PC-9 (cell line): ENCODE results near the gene CYP17A1. TPM values are rescaled to one million over a fixed set of nuclear protein-coding genes. Genes with fewer than 3 reads are reported as not detected.
"Not testable (repeated sequence)": the region's sequence is repeated elsewhere in the genome, so short reads cannot be mapped to it uniquely, and the experiment has no call there.

Experiments
- BruUV-seq: library from RNA; stranded (reverse); fragments of 400-500 nt; replicated peaks from 2 replicates; lab custom pipeline; 2021; lab: Mats Ljungman, UMichigan
- CTCF ChIA-PET: fragments of 300-600 bp; sonication (Branson Sonifier 250); formaldehyde crosslinking; loops from one replicate; lab custom pipeline; 2022; ENCODE audit warnings: antibody characterized with exemption; lab: Charles Lee
- POLR2A ChIA-PET: fragments of 300-600 bp; sonication (Branson Sonifier 250); formaldehyde crosslinking; loops from one replicate; lab custom pipeline; 2022; ENCODE audit warnings: antibody characterized with exemption; ENCODE audit not compliant: unreplicated experiment; lab: Charles Lee
- DNase-seq, 2 experiments: peaks; one replicate each; pipeline versions ENCODE4 v3.0.0 to v3.0.0-alpha.2; 2015 to 2022; ENCODE audit warnings: mixed read lengths in 1 of 2
- H2AFZ ChIP-seq: fragments of 200-600 bp; sonication (generic); 2 replicates; pipeline ENCODE4 v1.8.1; 2017; ENCODE audit warnings: antibody characterized with exemption
- H3F3A ChIP-seq: fragments of 200-600 bp; sonication (generic); 2 replicates; pipeline ENCODE4 v1.8.1; 2017; ENCODE audit warnings: antibody characterized with exemption, mild to moderate bottlenecking, low read depth; ENCODE audit not compliant: insufficient read depth
- H3K27ac ChIP-seq: fragments of 200-600 bp; sonication (generic); 2 replicates; pipeline ENCODE4 v1.6.1; 2016; ENCODE audit warnings: mixed run types
- H3K27me3 ChIP-seq: fragments of 200-600 bp; sonication (generic); 2 replicates; pipeline ENCODE4 v1.6.1; 2016; ENCODE audit warnings: low read depth, mixed run types; ENCODE audit not compliant: insufficient read depth
- H3K36me3 ChIP-seq: fragments of 200-600 bp; sonication (generic); 2 replicates; pipeline ENCODE4 v1.6.1; 2016; ENCODE audit warnings: low read depth, mixed run types
- H3K4me1 ChIP-seq: fragments of 200-600 bp; sonication (generic); replicated peaks from 2 replicates; pipeline ENCODE4 v1.6.1; 2016; ENCODE audit warnings: mixed run types; ENCODE audit not compliant: insufficient read depth
- H3K4me2 ChIP-seq: fragments of 200-600 bp; sonication (generic); 2 replicates; pipeline ENCODE4 v1.6.1; 2017; ENCODE audit warnings: mixed run types
- H3K4me3 ChIP-seq: fragments of 200-600 bp; sonication (generic); 2 replicates; pipeline ENCODE4 v1.6.1; 2016; ENCODE audit warnings: mixed run types
- H3K79me2 ChIP-seq: fragments of 200-600 bp; sonication (generic); 2 replicates; pipeline ENCODE4 v1.6.1; 2017; ENCODE audit warnings: low read depth, mixed run types
- H3K9me2 ChIP-seq: fragments of 200-600 bp; sonication (generic); 2 replicates; pipeline ENCODE4 v1.8.1; 2017; ENCODE audit warnings: mild to moderate bottlenecking; ENCODE audit not compliant: insufficient read depth
- H3K9me3 ChIP-seq: fragments of 200-600 bp; sonication (generic); 2 replicates; pipeline ENCODE4 v1.8.1; 2016; ENCODE audit warnings: low read depth; ENCODE audit not compliant: insufficient read depth
- H4K20me1 ChIP-seq: fragments of 200-600 bp; sonication (generic); 2 replicates; pipeline ENCODE4 v1.8.1; 2017; ENCODE audit not compliant: insufficient read depth
- EZH2 ChIP-seq: fragments of 200-600 bp; sonication (generic); IDR thresholded peaks from 2 replicates; pipeline ENCODE4 v1.8.0; 2017; ENCODE audit warnings: antibody characterized with exemption, low read depth
- intact Hi-C: fragments of 100-400 bp; cut with micrococcal nuclease; formaldehyde crosslinking; loops from one replicate; pipeline ENCODE4 v1.10.0; 2022; ENCODE audit not compliant: unreplicated experiment
- total RNA-seq: library from RNA; stranded (reverse); gene quantifications from 2 replicates; pipeline ENCODE4 v1.2.3, GENCODE V29; 2021
- TF ChIP-seq, protein P1 (sequence below): fragments of 200-600 bp; sonication (generic); conservative IDR thresholded peaks from 2 replicates; pipeline ENCODE4 v1.6.1; 2017; ENCODE audit warnings: mixed run types, antibody characterized with exemption, mild to moderate bottlenecking, moderate library complexity

Gene CYP17A1
- total RNA-seq, 1 experiment from 2014 or later, result not detected

DNA sequence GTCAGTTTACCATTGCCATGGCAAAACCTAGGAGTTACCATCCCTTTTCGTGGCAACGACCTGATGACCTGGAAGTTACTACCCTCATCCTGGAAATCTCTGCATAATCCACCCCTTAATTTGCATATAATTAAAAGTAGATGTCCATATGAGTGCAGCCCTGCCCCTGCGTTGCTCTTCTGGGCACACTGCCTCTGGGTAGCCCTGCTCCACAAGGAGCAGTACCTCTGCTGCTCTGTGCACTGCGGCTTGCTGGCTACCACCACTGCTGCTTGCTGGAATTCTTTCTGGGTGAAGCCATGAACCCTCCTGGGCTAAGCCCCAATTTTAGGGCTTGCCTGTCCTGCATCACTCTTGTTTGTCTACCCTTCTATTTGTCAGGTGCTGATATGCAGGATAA lies 12.5 kb downstream of the CYP17A1 start:
- no peaks in the 10 kb centered on the region for H3K9me3 ChIP-seq
- intact Hi-C loops, result no loop called here
- H3K79me2 ChIP-seq, result no peaks in the 10 kb centered on the region
- no peak overlapping the region for H3K4me2 ChIP-seq
- peaks cover 2% of the 10 kb centered on the region; the same call in 1 of the 2 replicates for H3K4me1 ChIP-seq
- H3K27me3 ChIP-seq, result no peaks in the 10 kb centered on the region
- CTCF ChIA-PET, result no interaction called here
- no peaks in the 10 kb centered on the region for H4K20me1 ChIP-seq
- H3F3A ChIP-seq, result no peaks in the 10 kb centered on the region
- no peaks in the 10 kb centered on the region for H3K9me2 ChIP-seq
- no peak overlapping the region for H2AFZ ChIP-seq
- H3K27ac ChIP-seq, result no peak overlapping the region
- no peak overlapping the region for H3K4me3 ChIP-seq
- no peak for DNase-seq
- H3K36me3 ChIP-seq, result no peaks in the 10 kb centered on the region
- no TSS peak for BruUV-seq
- no peak for TF ChIP-seq EZH2
- TF ChIP-seq, protein P1, sequence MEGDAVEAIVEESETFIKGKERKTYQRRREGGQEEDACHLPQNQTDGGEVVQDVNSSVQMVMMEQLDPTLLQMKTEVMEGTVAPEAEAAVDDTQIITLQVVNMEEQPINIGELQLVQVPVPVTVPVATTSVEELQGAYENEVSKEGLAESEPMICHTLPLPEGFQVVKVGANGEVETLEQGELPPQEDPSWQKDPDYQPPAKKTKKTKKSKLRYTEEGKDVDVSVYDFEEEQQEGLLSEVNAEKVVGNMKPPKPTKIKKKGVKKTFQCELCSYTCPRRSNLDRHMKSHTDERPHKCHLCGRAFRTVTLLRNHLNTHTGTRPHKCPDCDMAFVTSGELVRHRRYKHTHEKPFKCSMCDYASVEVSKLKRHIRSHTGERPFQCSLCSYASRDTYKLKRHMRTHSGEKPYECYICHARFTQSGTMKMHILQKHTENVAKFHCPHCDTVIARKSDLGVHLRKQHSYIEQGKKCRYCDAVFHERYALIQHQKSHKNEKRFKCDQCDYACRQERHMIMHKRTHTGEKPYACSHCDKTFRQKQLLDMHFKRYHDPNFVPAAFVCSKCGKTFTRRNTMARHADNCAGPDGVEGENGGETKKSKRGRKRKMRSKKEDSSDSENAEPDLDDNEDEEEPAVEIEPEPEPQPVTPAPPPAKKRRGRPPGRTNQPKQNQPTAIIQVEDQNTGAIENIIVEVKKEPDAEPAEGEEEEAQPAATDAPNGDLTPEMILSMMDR, result no peak
- POLR2A ChIA-PET, result no interaction called here

DNA sequence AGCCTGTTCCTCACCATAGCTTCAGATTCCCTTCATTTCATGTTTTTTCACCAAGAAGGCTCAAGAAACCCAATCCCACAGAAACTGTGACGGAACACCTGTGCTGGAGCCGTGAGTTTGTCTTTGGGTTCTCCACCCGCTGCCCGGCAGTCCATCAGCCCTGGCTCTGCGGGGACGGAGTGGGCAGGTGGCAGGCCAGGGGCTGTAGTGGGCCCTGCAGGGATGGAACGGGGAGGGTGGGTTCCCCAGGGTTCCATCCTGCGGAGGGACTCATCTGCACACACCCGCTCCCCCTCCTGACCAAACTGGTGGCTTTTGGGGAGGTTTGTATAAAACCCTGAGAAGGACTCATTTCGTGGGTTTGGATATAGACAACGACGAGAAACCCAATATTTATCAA lies 15.0 kb downstream of the CYP17A1 start:
- H3K27ac ChIP-seq, result no peak overlapping the region

DNA sequence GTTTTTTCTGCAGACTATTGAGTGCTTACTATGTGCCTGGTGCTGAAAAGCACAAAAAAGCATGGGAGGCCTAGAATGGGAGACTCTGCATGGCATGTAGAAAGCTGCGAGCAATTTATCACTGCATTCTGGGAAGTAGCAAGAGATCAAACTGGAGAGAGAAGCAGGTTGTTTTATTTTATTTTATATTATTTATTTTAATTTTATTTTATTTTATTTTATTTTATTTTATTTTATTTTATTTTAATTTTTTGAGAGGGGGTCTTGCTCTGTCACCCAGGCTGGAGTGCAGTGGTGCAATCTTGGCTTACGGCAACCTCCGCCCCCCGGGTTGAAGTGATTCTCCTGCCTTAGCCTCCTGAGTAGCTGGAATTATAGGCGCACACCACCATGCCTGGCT lies 17.2 kb downstream of the CYP17A1 start:
- H3K27me3 ChIP-seq, H2AFZ ChIP-seq, H3K36me3 ChIP-seq, BruUV-seq, POLR2A ChIA-PET, H3K79me2 ChIP-seq, DNase-seq, intact Hi-C loops, H3F3A ChIP-seq, H3K4me3 ChIP-seq, H3K9me3 ChIP-seq, H3K9me2 ChIP-seq, CTCF ChIA-PET, H4K20me1 ChIP-seq, H3K4me2 ChIP-seq, H3K27ac ChIP-seq: not testable (repeated sequence)
- peaks cover 19% of the 10 kb centered on the region for H3K4me1 ChIP-seq

More for the DNA sequence above, 15.0 kb downstream of the CYP17A1 start:
- Histone ChIP-seq H3K4me2 (no peak overlapping the region), H3K36me3 (no peaks in the 10 kb centered on the region), H4K20me1 (no peaks in the 10 kb centered on the region), H3K4me1 (peaks cover 19% of the 10 kb centered on the region), H3K9me2 (no peaks in the 10 kb centered on the region), H3K79me2 (no peaks in the 10 kb centered on the region), H3K4me3 (no peak overlapping the region), H3K27me3 (no peaks in the 10 kb centered on the region), H3K9me3 (no peaks in the 10 kb centered on the region), H2AFZ (no peak overlapping the region), H3F3A (no peaks in the 10 kb centered on the region)
- no peak for DNase-seq
- BruUV-seq, result no TSS peak
- TF ChIP-seq, protein P1, result no peak
- TF ChIP-seq EZH2, result no peak
- POLR2A ChIA-PET, result no interaction called here
- intact Hi-C loops, result no loop called here
- CTCF ChIA-PET, result no interaction called here

DNA sequence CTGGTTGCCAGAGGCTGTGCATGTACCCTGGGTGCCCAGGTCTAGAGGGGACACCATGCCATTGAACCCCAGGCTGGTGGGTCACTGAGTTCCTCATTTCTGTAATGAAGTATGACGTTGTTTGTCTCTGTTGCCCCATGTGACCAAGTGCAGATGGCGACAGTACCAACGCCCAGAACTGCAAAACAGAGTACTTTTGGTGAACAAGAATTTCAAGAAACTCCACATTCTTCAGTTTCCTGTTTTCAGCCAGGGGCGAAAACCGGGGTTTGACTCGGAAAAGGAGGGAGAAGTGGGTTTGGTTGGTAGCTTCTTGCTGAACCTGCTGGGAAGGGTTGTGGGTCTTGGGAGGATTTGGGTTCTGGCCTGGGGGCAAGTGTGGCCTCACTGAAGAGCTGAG lies 18.2 kb downstream of the CYP17A1 start:
- H3K27me3 ChIP-seq, result no peaks in the 10 kb centered on the region
- no peaks in the 10 kb centered on the region for H3F3A ChIP-seq
- TF ChIP-seq, protein P1, result no peak
- no peak for TF ChIP-seq EZH2
- CTCF ChIA-PET, result no interaction called here
- H3K4me2 ChIP-seq, result peak overlapping the region; percentile 44
- H3K4me3 ChIP-seq, result no peak overlapping the region
- no peaks in the 10 kb centered on the region for H3K9me3 ChIP-seq
- peak overlapping the region; percentile 34; the same call in 1 of the 2 replicates for H3K27ac ChIP-seq
- BruUV-seq, result no TSS peak
- H3K36me3 ChIP-seq, result no peaks in the 10 kb centered on the region
- H3K9me2 ChIP-seq, result no peaks in the 10 kb centered on the region
- H3K4me1 ChIP-seq, result peaks cover 19% of the 10 kb centered on the region
- H2AFZ ChIP-seq, result no peak overlapping the region
- intact Hi-C loops, result loop anchor here (5.0 kb wide), 2 partner anchors 52 to 77 kb away; partner anchors contain the start of gene WBP1L
- POLR2A ChIA-PET, result no interaction called here
- DNase-seq, result peak; percentile 48 to 79
- no peaks in the 10 kb centered on the region for H3K79me2 ChIP-seq
- no peaks in the 10 kb centered on the region for H4K20me1 ChIP-seq
